ENCODE measurements around the gene EEIG2. TPM values are rescaled to one million over a fixed set of nuclear protein-coding genes. Genes with fewer than 3 reads are reported as not detected.

The EEIG2 gene
- total RNA-seq, 1 donor, result 23.7 TPM

- no peak overlapping the region for H3K4me3 ChIP-seq (ENCODE audit: low read depth, low read length)
- no peak for DNase-seq (ENCODE audit: low read depth)
- TF ChIP-seq, protein P1, sequence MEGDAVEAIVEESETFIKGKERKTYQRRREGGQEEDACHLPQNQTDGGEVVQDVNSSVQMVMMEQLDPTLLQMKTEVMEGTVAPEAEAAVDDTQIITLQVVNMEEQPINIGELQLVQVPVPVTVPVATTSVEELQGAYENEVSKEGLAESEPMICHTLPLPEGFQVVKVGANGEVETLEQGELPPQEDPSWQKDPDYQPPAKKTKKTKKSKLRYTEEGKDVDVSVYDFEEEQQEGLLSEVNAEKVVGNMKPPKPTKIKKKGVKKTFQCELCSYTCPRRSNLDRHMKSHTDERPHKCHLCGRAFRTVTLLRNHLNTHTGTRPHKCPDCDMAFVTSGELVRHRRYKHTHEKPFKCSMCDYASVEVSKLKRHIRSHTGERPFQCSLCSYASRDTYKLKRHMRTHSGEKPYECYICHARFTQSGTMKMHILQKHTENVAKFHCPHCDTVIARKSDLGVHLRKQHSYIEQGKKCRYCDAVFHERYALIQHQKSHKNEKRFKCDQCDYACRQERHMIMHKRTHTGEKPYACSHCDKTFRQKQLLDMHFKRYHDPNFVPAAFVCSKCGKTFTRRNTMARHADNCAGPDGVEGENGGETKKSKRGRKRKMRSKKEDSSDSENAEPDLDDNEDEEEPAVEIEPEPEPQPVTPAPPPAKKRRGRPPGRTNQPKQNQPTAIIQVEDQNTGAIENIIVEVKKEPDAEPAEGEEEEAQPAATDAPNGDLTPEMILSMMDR (IDR thresholded peaks at IDR 0.05; ENCODE audit: insufficient read depth, low read depth, low read length), result no peak
Observed at GRCh38 chr1:108601708-108602410, 42.0 kb downstream of the EEIG2 start.

- DNase-seq (ENCODE audit: low read depth), result no peak
- TF ChIP-seq, protein P1 (IDR thresholded peaks at IDR 0.05; ENCODE audit: insufficient read depth, low read depth, low read length), result no peak
- H3K4me3 ChIP-seq (ENCODE audit: low read depth, low read length), result no peak overlapping the region
Observed at GRCh38 chr1:108605633-108606032, 45.7 kb downstream of the EEIG2 start.

- TF ChIP-seq, protein P1 (IDR thresholded peaks at IDR 0.05; ENCODE audit: insufficient read depth, low read depth, low read length), result no peak
- H3K4me3 ChIP-seq (ENCODE audit: low read depth, low read length), result no peak overlapping the region
- no peak for DNase-seq (ENCODE audit: low read depth)
Observed at GRCh38 chr1:108606478-108606877, 46.6 kb downstream of the EEIG2 start.

- no peak for DNase-seq (ENCODE audit: low read depth)
- H3K4me3 ChIP-seq (ENCODE audit: low read depth, low read length), result no peak overlapping the region
- TF ChIP-seq, protein P1 (IDR thresholded peaks at IDR 0.05; ENCODE audit: insufficient read depth, low read depth, low read length), result no peak
Observed at GRCh38 chr1:108609483-108610049, 49.7 kb downstream of the EEIG2 start.

Other genes starting within 250 kb of the EEIG2 start
- under 0.01 TPM in 1 of 2 replicates, not detected in the other for gene NBPF6, start 109.8 kb upstream of the EEIG2 start, total RNA-seq
- 5.2 and 6.0 TPM in 2 replicates for gene HENMT1, start 101.0 kb downstream of the EEIG2 start, total RNA-seq
- gene PRPF38B, start 132.2 kb downstream of the EEIG2 start, total RNA-seq, result 17.1 and 21.6 TPM in 2 replicates
- gene FNDC7, start 152.8 kb downstream of the EEIG2 start, total RNA-seq, result 0.43 TPM in 1 of 2 replicates, not detected in the other
- gene STXBP3, start 186.6 kb downstream of the EEIG2 start, total RNA-seq, result 39.9 and 79.5 TPM in 2 replicates

Measured in fibroblast of villous mesenchyme (primary cell).